ENCODE data around the gene KNSTRN. TPM values are rescaled to one million over a fixed set of nuclear protein-coding genes. Genes with fewer than 3 reads are reported as not detected.

The KNSTRN gene
- total and polyA plus RNA-seq, 8 donors: 2.2 to 8.4 (median 3.5) TPM

DNA sequence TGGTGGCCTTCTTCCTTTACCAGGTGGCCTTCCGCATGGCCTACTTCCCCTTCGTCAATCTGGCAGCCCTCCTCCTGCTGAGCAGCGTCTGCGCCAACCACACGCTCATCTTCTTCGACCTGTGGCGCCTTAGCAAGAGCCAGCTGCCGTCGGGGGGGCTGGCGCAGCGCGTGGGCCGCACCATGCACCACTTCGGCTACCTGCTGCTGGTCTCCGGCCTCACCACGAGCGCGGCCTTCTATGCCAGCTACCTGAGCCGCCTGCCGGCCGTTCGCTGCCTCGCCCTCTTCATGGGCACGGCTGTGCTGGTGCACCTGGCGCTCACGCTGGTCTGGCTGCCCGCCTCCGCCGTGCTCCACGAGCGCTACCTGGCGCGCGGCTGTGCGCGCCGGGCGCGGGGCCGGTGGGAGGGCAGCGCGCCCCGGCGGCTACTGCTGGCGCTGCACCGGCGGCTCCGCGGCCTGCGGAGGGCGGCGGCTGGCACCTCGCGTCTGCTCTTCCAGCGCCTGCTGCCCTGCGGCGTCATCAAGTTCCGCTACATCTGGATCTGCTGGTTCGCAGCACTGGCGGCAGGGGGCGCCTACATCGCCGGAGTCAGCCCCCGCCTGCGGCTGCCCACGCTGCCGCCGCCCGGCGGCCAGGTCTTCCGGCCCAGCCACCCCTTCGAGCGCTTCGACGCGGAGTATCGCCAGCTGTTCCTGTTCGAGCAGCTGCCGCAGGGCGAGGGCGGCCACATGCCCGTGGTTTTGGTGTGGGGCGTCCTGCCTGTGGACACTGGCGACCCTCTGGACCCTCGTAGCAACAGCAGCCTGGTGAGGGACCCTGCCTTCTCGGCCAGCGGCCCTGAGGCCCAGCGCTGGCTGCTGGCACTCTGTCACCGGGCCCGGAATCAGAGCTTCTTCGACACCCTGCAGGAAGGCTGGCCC, 14.6 kb upstream of the KNSTRN start:
- no peaks in the 10 kb centered on the region for H3K36me3 ChIP-seq
- 13 to 17% methylated on average over 85 to 91 of the region's 91 CpGs for WGBS, 2 donors
- no peaks in the 10 kb centered on the region for H3K27me3 ChIP-seq
- H3K27ac ChIP-seq: peak overlapping the region; percentile 41 to 75 (median 67)
- ATAC-seq: peak; percentile 83 to 89 (median 85)
- TF ChIP-seq, protein P1, sequence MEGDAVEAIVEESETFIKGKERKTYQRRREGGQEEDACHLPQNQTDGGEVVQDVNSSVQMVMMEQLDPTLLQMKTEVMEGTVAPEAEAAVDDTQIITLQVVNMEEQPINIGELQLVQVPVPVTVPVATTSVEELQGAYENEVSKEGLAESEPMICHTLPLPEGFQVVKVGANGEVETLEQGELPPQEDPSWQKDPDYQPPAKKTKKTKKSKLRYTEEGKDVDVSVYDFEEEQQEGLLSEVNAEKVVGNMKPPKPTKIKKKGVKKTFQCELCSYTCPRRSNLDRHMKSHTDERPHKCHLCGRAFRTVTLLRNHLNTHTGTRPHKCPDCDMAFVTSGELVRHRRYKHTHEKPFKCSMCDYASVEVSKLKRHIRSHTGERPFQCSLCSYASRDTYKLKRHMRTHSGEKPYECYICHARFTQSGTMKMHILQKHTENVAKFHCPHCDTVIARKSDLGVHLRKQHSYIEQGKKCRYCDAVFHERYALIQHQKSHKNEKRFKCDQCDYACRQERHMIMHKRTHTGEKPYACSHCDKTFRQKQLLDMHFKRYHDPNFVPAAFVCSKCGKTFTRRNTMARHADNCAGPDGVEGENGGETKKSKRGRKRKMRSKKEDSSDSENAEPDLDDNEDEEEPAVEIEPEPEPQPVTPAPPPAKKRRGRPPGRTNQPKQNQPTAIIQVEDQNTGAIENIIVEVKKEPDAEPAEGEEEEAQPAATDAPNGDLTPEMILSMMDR (IDR thresholded peaks at IDR 0.05): peak; percentile 73 to 76 (median 75)
- H3K9me3 ChIP-seq: no peaks in the 10 kb centered on the region
- FAIRE-seq: no peak
- H3K4me1 ChIP-seq: peaks cover 6 to 8% (median 8%) of the 10 kb centered on the region in 3 donors
- peak overlapping the region in 2 of 4 donors; percentile 22 to 43 for H3K4me3 ChIP-seq
- intact Hi-C loops (cut with DNase I): no loop called here
- DNase-seq: peak; percentile 83 to 95 (median 88)

DNA sequence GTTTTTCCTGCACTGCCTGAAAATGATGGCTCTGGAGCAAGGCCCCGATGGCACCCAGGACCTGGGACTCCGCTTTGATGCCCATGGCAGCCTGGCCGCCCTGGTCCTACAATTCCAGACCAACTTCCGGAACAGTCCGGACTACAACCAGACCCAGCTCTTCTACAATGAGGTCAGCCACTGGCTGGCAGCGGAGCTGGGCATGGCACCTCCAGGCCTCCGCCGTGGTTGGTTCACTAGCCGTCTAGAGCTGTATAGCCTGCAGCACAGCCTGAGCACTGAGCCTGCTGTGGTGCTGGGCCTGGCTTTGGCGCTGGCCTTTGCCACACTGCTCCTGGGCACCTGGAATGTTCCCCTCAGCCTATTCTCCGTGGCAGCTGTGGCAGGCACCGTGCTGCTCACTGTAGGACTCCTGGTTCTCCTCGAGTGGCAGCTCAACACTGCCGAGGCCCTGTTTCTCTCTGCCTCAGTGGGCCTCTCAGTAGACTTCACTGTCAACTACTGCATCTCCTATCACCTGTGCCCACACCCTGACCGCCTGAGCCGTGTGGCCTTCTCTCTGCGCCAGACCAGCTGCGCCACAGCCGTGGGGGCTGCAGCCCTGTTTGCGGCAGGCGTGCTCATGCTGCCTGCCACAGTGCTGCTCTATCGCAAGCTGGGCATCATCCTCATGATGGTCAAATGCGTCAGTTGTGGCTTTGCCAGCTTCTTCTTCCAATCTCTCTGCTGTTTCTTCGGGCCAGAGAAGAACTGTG, 13.6 kb upstream of the KNSTRN start:
- TF ChIP-seq, protein P1 (IDR thresholded peaks at IDR 0.05): no peak
- ATAC-seq (no peak), DNase-seq (peak in 1 of 6 donors; percentile 47), FAIRE-seq (no peak)
- H3K27ac ChIP-seq: no peak overlapping the region
- no peak overlapping the region for H3K4me3 ChIP-seq
- no peaks in the 10 kb centered on the region for H3K36me3 ChIP-seq
- intact Hi-C loops (cut with DNase I): no loop called here
- peaks cover 6 to 8% (median 8%) of the 10 kb centered on the region in 3 donors for H3K4me1 ChIP-seq
- no peaks in the 10 kb centered on the region for H3K9me3 ChIP-seq
- WGBS, 2 donors: 94 to 96% methylated on average over 24 of the region's 24 CpGs
- H3K27me3 ChIP-seq: no peaks in the 10 kb centered on the region

- Histone ChIP-seq H3K36me3 (no peaks in the 10 kb centered on the region), H3K9me3 (no peaks in the 10 kb centered on the region), H3K27ac (no peak overlapping the region), H3K4me3 (no peak overlapping the region), H3K4me1 (peaks cover 6 to 8% (median 8%) of the 10 kb centered on the region in 3 donors), H3K27me3 (no peaks in the 10 kb centered on the region)
- DNase-seq (peak in 1 of 6 donors; percentile 62), ATAC-seq (no peak), FAIRE-seq (no peak)
- intact Hi-C loops (cut with DNase I): no loop called here
- TF ChIP-seq, protein P1 (IDR thresholded peaks at IDR 0.05): no peak
- WGBS, 2 donors: 91 to 96% methylated on average over 10 of the region's 10 CpGs
Measured at GRCh38 chr15:40369474-40369869, 13.0 kb upstream of the KNSTRN start.

GRCh38 chr15:40369971-40370370, 12.6 kb upstream of the KNSTRN start:
- no peaks in the 10 kb centered on the region for H3K9me3 ChIP-seq
- no peak overlapping the region for H3K27ac ChIP-seq
- intact Hi-C loops (cut with DNase I): no loop called here
- H3K4me1 ChIP-seq: peaks cover 6 to 8% (median 8%) of the 10 kb centered on the region in 3 donors
- ATAC-seq (no peak), DNase-seq (no peak), FAIRE-seq (no peak)
- 87 to 88% methylated on average over 13 of the region's 13 CpGs for WGBS, 2 donors
- no peaks in the 10 kb centered on the region for H3K27me3 ChIP-seq
- H3K36me3 ChIP-seq: no peaks in the 10 kb centered on the region
- H3K4me3 ChIP-seq: no peak overlapping the region
- TF ChIP-seq, protein P1 (IDR thresholded peaks at IDR 0.05): no peak
